22Rv1 (cell line): ENCODE results near the gene PKN2.
"Not testable (repeated sequence)": the region's sequence is repeated elsewhere in the genome, so short reads cannot be mapped to it uniquely, and the experiment has no call there.

ENCODE experiments used
- H3K27ac ChIP-seq: fragments of 450-650 bp; 2 replicates; pipeline ENCODE4 v1.5.1; 2017
- ZFX ChIP-seq: fragments of 450-650 bp; IDR thresholded peaks from 2 replicates; pipeline ENCODE4 v1.6.1; 2017; ENCODE audit warnings: antibody characterized with exemption, borderline replicate concordance
- TF ChIP-seq, protein P1 (sequence below): fragments of 450-650 bp; IDR thresholded peaks from 2 replicates; pipeline ENCODE4 v1.5.1; 2017; ENCODE audit warnings: mild to moderate bottlenecking

PKN2 gene

GRCh38 chr1:88802950-88803349 is 118.9 kb downstream of the PKN2 start:
- H3K27ac ChIP-seq: no peak overlapping the region
- TF ChIP-seq, protein P1, sequence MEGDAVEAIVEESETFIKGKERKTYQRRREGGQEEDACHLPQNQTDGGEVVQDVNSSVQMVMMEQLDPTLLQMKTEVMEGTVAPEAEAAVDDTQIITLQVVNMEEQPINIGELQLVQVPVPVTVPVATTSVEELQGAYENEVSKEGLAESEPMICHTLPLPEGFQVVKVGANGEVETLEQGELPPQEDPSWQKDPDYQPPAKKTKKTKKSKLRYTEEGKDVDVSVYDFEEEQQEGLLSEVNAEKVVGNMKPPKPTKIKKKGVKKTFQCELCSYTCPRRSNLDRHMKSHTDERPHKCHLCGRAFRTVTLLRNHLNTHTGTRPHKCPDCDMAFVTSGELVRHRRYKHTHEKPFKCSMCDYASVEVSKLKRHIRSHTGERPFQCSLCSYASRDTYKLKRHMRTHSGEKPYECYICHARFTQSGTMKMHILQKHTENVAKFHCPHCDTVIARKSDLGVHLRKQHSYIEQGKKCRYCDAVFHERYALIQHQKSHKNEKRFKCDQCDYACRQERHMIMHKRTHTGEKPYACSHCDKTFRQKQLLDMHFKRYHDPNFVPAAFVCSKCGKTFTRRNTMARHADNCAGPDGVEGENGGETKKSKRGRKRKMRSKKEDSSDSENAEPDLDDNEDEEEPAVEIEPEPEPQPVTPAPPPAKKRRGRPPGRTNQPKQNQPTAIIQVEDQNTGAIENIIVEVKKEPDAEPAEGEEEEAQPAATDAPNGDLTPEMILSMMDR: no peak
- no peak for TF ChIP-seq ZFX

- no peak for TF ChIP-seq ZFX
- TF ChIP-seq, protein P1: no peak
- H3K27ac ChIP-seq: no peak overlapping the region
Measured at GRCh38 chr1:88803444-88803843, 119.4 kb downstream of the PKN2 start.

DNA sequence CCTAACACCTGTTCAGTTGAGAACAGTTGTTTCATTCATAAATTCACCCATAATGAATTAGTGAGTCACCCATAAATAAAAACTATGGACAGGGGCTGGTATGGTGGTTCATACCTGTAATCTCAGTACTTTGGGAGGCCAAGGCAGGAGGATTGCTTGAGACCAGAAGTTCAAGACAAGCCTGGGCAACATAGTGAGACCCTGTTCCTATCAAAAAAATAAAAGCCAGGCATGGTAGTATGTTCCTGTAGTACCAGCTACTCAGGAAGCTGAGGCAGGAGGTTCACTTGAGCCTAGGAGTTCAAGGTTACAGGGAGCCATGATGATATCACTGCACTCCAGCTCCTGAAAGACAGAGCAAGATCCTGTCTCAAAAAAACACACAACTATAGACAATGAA is 128.3 kb downstream of the PKN2 start:
- H3K27ac ChIP-seq: no peak overlapping the region
- TF ChIP-seq, protein P1: no peak
- no peak for TF ChIP-seq ZFX

GRCh38 chr1:88813471-88813870 is 129.4 kb downstream of the PKN2 start:
- no peak for TF ChIP-seq ZFX
- TF ChIP-seq, protein P1: no peak
- no peak overlapping the region for H3K27ac ChIP-seq

- not testable (repeated sequence) for H3K27ac ChIP-seq
Measured at GRCh38 chr1:88819642-88820041, 135.6 kb downstream of the PKN2 start.

DNA sequence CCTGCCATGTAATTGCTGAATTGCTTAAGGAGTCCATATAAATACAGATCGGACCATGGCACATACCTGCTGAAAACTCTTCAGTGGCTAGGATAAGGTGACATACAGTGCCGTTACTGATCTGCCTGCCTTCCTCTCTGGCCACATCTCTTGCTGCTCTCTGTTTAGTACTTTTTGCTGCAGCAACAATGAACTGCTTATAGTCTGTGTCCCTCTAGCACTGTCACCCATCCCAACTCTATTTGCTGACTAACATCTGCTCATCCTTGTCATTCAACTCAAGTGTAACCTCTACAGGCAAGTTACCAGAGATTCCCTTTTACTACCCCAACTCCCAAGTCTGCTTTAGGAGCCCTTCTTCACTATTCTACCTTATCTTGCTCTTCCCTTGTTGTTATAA is 141.6 kb downstream of the PKN2 start:
- no peak overlapping the region for H3K27ac ChIP-seq
- TF ChIP-seq, protein P1: no peak
- no peak for TF ChIP-seq ZFX

GRCh38 chr1:88847643-88848042 is 163.6 kb downstream of the PKN2 start:
- no peak overlapping the region for H3K27ac ChIP-seq
- TF ChIP-seq, protein P1: no peak
- TF ChIP-seq ZFX: no peak

GRCh38 chr1:88851303-88852063 is 167.4 kb downstream of the PKN2 start:
- TF ChIP-seq, protein P1: no peak
- no peak for TF ChIP-seq ZFX
- no peak overlapping the region for H3K27ac ChIP-seq
